Left lobe of liver (tissue), 2 donors: ENCODE measurements around the gene EZH2. TPM values are rescaled to one million over a fixed set of nuclear protein-coding genes. Genes with fewer than 3 reads are reported as not detected.

Experiments used
- ATAC-seq: fragments of 200-7000 bp; cut with Tn5 transposase; one replicate; pipeline ENCODE4 v1.9.1; 2020; ENCODE audit warnings: mild to moderate bottlenecking, moderate library complexity
- DNase-seq: peaks from one replicate; pipeline ENCODE4 v3.0.0-alpha.2; 2020; ENCODE audit warnings: low spot score
- total RNA-seq: library from RNA; stranded (reverse); gene quantifications from one replicate; pipeline ENCODE4 v1.2.1, GENCODE V29; 2021
- donor health status: DM: no; HTN: no; CAD: no; lungs with moderate emphysema.
- donor health status: DM: no; HTN: yes; CAD: no.

The EZH2 gene
- total RNA-seq: 2.5 TPM

DNA sequence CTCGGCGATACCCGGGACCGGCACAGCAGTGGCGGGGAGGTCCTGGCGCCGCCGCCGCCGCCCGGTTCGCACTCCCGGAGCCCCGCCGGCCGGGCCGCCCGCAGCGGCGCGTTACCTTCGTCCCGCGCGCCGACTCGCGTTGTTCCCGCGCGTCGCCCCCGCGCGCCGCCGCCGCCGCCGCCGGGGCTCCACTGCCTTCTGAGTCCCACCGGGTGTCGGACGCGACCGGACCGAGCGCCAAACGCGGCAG lies at the start of gene EZH2:
Gene EZH2 (minus strand): TSS at position 243 of the 250 bp plus-strand sequence. CDS start 36,993 bp downstream, outside the sequence.
- no peak for DNase-seq
- no peak for ATAC-seq

DNA sequence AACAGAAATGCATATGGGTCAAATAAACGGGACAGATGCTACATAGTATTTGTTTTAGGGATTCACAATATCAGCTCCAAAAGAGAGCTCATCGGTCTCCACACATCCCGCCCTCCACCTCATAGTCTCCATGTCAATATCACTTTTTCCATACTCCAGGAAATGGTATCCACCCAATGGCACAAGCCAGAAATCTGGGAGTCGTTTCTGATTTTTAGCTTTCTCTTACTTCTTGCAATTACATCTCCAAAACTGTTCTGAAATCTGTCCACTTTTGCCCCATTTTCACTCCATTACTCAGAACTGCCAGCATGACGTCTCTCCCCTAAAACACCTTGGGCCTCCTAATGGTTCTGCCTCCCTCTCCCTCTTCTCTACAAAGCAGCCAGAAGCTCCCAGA lies 47.4 kb upstream of the EZH2 start:
- ATAC-seq (no peak), DNase-seq (no peak)

DNA sequence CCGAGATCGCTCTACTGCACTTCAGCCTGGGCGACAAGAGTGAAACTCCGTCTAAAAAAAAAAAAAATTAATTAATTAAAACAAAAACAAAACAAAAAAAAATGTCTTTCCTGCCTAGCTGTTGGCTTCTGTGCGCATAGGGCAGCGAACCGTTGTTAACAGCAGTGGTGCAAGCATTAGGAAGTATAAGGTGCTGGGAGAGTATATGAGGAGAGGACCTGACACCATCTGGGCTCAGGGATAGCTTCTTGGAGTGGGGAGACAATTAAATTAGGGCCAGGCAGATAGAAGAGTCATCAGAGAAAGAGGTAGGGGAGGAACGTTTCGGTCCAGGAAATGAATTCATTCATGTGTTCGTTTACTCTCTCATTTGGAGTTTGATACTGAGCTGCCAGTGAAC lies 46.2 kb upstream of the EZH2 start:
- ATAC-seq: no peak
- no peak for DNase-seq

DNA sequence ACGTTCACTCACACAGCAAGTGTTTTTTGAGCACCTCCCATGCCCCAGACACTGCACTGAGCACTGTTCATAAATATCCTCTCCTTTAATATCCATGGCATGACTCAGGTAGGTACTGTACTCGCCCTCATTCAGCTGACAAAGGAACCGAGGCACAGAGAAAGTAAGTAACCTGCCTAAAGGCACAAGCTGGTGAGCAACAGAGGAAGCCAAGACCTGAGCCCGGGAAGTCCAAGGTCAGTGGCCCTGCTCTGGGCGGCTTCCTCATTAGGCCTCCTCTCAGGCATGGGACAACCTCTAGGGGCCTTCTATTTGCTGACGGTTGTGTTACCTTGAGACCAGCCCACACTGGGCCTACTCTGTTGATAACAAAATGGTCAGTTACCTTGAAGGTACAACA lies 45.1 kb upstream of the EZH2 start:
- ATAC-seq: no peak
- DNase-seq: no peak

DNA sequence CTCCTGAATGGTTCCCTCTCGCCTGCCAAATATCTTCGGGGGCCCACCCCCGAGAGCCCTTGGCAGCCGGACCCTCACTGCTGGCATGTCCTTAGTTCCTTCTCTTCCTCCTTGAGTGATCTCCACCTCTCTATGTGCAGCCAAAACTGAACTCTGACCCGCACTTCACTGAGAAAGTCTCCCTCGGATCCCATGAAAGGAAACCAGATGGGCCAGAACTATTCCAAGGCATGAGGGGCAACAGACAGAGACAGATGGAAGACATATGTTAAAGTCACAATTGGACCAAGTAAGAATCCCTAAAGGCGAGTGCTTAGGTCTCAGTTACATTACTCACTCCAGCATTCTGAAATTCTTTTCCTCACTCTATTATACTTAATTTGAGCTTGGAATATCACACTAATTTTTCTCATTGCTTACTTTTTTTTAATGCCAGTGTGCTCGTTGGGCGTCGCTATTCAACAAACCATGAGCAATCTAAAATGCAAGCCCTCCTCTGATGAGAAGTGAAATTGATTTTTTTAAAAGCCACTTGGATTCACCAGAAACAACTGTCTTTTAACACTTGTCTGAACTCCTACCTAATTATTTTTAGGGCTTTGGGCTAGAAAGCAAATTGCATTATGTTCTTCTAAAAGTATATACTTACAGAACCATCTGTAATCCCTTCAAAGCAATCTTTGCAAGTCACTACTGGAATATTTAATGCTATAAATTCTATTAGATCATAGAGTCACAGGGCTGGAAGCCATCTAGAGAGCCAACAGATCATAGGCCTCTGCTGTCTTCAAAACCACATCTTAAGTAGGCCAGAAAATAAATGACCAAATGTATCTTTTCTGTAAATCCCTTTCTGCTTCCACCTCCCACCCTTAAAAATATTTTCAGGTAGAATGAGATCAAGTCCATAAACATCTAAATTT lies 43.3 kb upstream of the EZH2 start:
- no peak for ATAC-seq
- no peak for DNase-seq

DNA sequence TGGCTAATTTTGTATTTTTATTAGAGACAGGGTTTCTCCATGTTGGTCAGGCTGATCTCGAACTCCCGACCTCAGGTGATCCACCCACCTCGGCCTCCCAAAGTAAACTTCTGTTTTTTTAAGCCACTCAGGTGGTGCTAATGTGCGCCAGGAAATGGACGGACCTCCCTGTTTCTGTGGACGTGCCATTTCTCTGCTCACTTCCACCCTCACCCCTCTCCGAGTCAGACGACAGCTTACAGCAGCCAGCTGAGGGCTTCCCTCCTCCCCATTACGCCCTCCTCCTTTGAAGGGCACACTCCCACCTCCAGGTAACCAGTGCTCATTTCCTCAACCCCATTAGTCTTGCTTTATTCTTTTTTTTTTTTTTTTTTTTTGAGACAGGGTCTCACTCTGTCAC lies 41.7 kb upstream of the EZH2 start:
- ATAC-seq: no peak
- no peak for DNase-seq

DNA sequence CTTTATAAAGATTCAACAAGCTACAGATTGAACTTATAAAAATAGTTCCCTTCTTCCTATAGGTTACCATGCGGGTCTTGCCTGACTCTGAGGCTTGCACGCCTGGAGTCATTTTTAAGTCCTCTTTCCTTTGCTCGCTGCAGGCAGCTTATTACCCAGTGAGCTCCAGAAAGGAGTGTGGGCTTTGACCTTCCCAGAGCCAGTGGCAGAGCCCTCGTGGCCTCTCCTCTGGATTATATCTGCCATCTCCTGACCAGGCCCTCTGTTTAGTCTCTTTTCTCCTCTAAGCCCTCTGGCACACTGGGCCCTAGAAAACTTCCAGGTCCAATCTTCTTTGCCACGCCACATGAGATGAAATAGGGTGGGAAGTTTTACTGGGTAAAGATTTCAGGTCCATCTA lies 39.9 kb upstream of the EZH2 start:
- no peak for DNase-seq
- no peak for ATAC-seq

DNA sequence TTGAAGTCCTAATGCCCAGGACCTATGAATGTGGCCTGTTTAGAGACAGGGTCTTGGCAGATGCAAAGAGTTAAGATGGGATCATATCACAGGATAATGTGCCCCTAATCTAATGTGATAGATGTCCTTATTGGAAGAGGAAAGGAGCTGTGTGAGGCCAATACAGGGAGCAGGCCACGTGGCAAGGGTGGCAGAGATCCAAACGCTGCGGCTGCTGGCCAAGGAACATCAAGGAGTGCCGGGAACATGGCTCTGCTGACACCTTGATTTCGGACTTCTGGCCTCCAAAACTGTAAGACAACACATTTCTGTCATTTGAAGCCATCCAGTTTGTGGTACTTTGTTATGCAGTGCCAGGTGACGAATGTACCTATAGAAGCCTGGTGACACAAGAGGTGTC lies 37.7 kb upstream of the EZH2 start:
- ATAC-seq (no peak), DNase-seq (no peak)

DNA sequence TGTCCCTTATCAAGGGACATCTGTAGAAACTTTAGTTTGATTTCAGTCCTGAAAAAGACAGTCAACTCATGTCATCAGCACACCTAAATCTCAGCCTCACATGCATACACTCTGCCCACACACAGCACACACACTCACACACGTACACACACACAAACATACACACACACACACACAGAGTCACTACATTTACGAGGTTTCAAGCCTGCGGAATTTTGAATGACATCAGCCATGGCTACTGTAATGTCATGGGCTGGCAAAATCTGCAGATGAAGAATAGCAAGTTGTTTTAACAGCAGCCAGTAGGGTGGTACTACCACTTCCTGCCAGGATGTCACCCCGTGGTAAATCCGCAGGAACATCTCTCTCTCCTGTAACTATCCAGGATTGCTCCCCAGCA lies 37.1 kb upstream of the EZH2 start:
- ATAC-seq: no peak
- DNase-seq: no peak

DNA sequence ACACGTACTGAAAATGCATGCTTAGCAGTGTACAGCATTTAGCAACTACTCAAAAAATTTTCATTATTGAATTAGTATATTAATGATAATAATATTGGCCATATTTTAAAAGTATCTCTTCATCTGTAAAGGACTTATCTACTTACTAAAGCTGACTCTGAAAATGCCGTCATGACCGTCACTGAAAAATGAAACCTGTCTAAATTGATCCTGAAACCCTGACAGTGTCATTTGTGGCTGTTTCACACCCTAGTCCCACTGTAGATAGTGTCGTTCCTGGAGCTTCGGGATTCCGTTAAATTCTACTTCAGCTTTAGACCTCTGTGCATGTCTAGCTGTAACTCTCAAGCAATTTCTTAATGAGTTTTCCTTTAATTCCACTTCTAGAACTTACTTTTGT lies 35.8 kb upstream of the EZH2 start:
- ATAC-seq (no peak), DNase-seq (no peak)

DNA sequence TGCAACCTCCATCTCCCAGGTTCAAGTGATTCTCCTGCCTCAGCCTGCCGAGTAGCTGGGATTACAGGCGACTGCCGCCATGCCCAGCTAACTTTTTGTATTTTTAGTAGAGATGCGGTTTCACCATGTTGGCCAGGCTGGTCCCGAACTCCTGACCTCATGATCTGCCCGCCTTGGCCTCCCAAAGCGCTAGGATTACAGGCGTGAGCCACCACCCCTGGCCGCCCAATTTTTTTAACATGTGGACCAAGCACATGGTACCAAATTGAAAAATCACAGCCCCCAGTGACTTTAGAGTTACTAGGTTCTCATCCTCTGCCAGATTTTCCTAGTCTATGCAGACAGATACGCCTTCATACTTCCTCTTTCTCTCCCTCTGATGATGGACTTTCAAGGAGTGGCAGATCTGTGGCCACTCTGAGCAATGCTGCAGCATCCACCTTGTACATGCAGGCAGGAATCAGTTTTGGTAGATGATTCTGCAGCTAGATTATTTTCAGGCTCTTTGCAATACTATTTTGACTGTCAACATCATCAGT lies 34.0 kb upstream of the EZH2 start:
- no peak for ATAC-seq

DNA sequence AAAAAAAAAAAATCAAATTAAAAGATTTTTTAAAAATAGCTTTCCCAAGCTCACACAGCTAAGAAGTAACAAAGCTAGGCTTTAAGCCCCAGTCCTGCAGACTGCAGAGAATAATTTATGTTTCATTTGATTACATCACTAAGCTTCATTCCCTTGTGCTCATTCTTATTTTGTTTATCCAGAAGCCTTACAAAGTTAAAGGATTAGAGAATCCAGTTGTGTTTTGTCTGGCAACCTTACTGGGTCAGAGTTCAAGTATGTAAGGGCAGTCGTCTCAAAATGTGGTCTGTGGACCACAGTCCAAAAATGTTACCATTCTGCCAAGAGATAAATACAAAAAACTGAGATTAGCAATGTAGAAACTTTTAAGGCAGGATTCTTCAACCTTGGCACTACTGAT lies 32.1 kb upstream of the EZH2 start:
- ATAC-seq: no peak
- no peak for DNase-seq

More for the DNA sequence above, 34.0 kb upstream of the EZH2 start:
- DNase-seq: no peak

DNA sequence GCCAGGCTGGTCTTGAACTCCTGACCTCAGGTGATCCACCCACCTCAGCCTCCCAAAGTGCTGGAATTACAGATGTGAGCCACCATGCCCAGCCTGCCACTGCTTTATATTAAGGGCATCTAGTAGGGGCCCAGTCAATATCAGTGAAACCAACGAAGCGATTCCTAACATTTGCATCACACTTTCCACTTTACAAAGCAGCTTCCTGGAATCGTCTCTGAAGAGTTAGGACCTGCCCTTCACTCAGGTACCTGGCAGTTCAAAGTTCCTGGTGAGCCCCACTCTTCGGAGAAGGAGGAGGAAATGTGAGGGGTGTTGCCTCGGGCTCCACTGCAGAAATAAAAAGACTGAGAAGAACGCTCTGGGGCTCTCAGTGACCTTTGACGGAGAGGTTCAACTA lies 31.1 kb upstream of the EZH2 start:
- DNase-seq: no peak
- ATAC-seq: no peak

DNA sequence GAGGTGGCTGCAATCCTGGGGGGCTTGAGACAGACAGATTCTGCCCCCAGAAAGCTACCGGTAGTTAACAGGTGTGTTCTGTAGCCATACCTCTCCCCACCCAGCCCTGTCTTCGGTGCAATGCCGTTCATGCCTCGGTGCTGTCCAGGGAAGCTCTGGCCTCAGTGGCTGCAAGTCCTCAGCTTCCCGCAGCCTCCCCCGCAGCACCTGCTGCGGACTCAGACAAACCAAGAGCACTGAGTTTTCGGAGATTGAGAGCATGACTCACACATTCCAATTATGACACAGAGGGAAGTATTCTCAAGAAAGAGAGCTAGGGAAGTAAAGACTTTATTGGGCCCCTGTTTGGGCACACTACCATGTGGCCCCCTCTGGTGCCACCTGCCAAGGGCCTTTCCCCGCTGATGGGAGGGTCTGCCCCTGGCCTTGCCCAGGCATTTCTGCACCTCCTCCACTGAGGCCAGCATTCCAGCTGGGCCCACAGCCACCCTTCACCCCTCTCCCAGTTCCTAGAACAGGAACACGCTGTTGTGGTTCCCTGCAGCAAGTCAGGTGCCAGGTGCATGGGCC lies 30.2 kb upstream of the EZH2 start:
- ATAC-seq: no peak
- DNase-seq: no peak

DNA sequence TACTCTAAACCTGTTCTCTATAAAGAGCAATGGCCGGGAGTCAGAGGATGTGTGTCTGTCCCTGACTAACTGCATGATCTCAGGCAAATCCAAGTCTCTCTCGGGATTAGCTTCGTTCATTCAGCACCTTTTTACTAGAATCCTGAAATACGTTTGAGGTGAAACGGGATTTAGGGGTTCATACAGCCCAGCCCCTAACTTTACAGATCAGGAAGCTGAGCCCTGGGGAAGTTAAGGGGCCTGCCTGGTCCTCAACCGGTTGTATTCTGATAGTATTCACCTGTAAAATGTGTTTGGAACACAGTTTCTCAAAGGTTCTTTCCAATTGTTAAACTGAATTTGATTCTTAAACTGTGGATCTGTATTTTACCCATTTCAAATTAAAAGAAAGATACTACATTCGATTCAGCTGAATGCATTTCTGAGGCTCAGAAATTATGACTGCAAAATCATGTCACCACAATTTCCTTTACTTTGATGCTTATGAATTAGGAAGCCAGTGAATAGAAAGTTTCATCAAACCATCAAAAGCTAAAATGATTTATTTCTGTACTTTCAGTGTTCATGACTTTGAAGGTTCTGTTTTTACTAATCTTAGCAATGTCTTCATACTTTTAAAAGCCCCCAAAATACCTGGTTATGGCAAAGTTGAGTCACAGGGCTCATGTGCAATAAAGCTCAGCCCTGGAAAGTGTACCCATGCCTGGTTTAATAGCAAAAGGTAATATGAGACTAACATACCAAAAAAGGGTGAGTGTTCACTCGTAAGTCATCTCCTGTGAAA lies 28.9 kb upstream of the EZH2 start:
- ATAC-seq (no peak), DNase-seq (no peak)

DNA sequence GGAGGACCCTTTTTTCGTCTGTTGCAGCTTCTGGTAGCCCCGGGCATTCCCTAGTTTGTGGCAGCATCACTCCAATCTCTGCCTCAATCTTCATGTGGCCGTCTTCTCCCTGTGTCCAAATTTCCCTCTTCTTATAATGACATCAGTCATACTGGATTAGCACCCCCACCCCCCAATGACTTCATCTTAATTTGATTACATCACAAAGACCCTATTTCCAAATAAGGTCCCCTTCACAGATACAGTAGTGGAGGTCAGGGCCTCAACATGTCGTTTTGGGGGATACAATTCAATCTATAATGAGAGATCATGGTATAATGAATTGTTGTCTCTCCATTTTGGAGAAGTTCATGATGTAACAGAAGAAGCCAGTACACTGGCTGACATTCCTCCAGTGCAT lies 28.1 kb upstream of the EZH2 start:
- ATAC-seq (no peak), DNase-seq (no peak)

DNA sequence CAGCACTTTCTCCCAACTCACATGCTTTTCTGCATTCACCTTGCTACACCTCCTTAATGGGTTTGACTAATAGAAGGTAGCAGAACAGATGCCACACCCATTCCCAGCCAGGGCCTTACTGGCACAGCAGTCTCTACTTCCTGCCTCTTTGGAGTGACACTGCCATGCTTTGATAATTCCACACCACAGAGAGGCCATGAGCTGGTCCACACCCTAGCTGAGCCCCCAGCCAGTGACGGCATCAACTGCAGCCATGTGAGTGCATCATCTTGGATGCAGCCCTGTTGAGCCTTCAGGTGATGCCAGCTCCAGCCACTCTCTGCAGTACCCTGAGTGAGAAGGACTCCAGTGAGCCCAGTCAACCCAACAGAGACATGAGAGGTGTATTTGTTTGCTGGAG lies 27.5 kb upstream of the EZH2 start:
- DNase-seq (no peak), ATAC-seq (no peak)

DNA sequence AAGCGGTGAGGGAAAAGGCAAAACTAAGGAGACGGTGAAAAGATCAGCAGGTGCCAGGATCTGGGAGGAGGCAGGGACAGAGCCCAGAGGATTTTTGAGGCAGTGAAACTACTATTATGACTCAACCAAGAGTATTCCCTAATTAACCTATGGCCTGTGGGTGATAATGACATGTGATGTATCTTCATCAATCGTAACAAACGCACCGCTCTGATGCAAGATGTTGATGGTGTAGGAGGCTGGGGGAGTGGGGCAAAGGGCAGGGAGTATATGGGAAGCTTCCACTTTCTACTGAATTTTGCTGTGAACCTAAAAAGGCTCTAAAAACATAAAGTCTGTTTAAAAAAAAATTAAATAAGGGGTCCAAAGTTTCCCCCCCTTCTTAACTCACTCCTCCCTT lies 25.5 kb upstream of the EZH2 start:
- no peak for DNase-seq
- no peak for ATAC-seq

DNA sequence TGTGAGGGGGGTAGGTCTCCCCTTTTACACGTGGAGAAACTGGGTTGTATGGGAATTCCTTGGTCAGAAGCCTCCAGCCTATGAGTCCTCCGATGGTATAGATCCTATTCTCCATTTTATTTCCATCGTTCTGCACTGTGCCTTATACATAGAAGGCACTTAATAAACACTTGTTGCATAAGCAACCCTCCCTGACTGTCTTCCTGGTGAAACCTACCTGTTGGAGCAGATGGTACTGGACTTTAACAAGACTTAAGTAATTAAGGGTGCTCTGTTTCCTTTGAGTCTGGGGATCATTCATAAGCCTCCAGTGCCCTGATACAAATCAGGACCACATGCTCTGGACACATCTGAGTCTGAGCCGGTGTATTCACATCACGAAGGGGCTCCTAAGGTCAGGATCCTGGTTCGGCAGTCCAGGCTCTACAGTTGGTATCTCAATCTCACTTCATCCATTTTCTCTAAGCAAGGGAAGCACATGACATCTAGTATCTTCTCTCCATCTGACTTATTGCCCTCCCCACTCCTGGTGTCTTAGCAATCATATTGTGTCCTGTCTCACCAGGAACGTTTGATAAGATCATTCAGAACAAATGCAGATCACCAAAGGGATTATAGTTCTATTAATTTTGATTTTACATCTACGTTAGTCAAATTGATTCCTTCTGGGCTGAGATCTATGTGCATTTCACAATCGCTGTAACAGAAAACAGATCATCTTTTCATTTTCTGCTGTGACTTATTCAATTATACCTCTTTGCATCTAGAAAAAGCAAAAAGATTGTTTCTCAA lies 22.8 kb upstream of the EZH2 start:
- DNase-seq: no peak
- ATAC-seq: no peak

DNA sequence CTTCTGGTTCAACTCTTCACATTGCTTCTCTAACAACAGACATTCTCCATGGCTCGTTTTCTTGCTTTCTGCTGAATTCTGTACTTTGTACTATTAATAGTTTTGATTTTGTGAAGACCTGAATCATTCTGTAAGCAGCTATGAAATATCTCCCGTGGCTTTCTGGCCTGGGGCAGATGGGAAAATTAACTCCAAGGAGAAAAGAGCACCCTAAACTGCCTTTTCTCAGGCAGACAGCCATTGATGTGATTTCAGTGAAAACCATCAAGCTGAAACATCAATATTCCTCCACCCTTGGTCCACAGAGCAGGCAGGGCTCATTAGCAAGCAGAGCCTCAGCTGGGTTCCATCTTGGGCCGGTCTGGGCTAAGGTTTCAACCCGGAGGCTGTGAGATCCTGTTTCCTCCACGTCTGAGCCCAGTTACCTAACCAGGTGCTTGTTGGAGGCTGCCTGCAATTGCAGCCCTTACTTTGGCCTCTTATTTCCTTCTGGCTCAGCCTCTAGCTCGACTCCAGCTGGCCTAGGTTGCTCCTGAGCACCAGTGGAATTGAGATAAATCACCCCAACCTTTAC lies 21.1 kb upstream of the EZH2 start:
- ATAC-seq: no peak
- DNase-seq: no peak

DNA sequence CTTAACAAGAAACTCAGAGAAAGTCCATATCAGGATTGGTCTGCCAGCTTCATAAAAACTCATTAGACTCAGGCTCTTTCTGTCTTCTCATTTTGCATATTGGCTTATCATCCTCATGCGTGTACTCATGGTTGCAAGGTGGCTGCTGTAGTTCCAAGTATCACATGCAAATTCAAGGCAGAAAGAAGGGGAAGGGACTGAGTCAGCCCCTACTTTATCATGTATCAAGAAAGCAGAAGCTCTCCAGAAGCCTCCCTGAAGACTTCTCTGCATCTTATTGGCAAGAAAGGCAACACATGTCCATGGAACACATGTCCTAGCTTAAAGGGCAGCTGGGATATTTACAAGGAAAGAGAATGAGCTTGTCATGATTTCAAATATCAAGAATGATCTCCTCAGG lies 19.4 kb upstream of the EZH2 start:
- ATAC-seq: no peak

More for the DNA sequence above, 19.4 kb upstream of the EZH2 start:
- no peak for DNase-seq
